ENCODE data around the gene C14orf132.

The C14orf132 gene

DNA sequence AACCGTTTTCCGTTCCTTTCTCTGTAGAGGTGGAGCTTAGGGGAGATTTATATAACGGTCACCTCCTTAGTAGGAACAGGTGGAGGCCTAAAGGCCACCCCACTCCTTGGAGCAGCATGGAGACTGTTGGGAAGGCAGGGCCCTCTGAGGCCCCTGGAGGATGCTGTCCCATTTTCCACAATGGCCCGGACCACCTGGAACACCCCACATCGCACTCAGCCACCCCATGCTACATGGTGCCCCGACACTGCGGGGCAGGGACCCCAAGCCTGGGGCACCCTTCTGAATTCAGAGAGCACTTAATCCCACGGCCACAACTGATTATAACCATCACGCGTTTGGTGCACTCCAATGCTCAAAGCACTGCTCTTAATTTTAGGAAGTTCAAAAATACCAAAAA, 41.4 kb downstream of the C14orf132 start:
- Mint-ChIP-seq H3K27ac (no peak overlapping the region), H3K9me3 (no peaks in the 10 kb centered on the region), H3K27me3 (ENCODE audit: low read depth) (peaks cover 6% of the 10 kb centered on the region), H3K4me1 (ENCODE audit: low read depth) (peaks cover 2% of the 10 kb centered on the region), H3K36me3 (ENCODE audit: low read depth) (no peaks in the 10 kb centered on the region), H3K4me3 (no peak overlapping the region)

DNA sequence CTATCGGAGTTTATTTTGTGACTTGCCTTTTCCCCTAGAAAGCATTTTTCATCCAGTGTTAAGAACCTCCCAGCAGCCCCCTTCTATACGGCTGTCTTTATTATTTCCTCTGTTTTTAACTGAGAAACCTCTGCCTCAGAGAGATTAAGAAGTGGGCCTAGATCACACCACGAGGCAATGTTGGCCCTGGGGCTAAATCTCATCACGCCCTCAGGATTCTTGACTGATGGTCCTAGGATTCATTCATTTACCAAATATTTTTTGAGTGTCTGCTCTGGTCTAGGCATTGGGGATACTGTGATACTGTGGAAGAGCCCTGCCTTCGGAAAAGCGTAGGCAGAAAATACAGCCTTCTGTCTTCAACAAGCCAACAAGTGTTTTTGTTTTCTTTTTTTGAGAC, 42.1 kb downstream of the C14orf132 start:
- no peaks in the 10 kb centered on the region for H3K9me3 Mint-ChIP-seq
- no peak overlapping the region for H3K4me3 Mint-ChIP-seq
- H3K27me3 Mint-ChIP-seq (ENCODE audit: low read depth): peaks cover 3% of the 10 kb centered on the region
- H3K27ac Mint-ChIP-seq: no peak overlapping the region
- peaks cover 2% of the 10 kb centered on the region for H3K4me1 Mint-ChIP-seq (ENCODE audit: low read depth)
- H3K36me3 Mint-ChIP-seq (ENCODE audit: low read depth): no peaks in the 10 kb centered on the region

DNA sequence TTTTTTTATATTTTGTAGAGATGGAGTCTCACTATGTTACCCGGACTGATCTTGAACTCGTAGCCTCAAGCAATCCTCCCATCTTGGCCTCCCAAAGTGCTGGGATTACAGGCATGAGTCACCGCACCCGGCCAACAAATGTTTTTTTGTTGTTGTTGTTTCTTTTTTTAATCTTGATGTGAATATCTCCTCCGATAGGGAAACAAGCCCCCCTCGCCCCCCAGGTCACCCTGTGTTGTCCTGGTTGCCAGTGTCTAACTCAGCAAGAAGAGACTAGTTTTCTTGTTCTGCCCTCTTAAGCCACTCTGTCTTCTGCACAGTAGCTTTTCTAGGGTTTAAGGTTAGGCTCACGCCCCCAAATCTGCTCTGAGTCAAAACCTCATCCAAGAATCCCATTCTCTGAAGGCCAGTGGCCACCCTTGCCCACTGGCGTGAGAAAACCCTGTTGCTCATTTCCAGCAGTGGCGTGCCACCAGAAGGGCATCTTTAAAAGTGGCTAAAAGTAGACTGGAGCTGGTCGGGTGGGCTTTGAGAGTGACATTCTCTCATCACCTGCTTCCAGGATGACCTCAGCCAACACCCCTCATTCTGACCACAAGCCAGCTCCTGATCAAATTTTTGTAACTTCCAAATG, 42.7 kb downstream of the C14orf132 start:
- Mint-ChIP-seq H3K9me3 (no peaks in the 10 kb centered on the region), H3K4me3 (no peak overlapping the region), H3K27ac (no peak overlapping the region), H3K36me3 (ENCODE audit: low read depth) (no peaks in the 10 kb centered on the region), H3K4me1 (ENCODE audit: low read depth) (peaks cover 2% of the 10 kb centered on the region), H3K27me3 (ENCODE audit: low read depth) (no peaks in the 10 kb centered on the region)

- H3K27me3 Mint-ChIP-seq (ENCODE audit: low read depth): no peaks in the 10 kb centered on the region
- H3K27ac Mint-ChIP-seq: no peak overlapping the region
- no peaks in the 10 kb centered on the region for H3K36me3 Mint-ChIP-seq (ENCODE audit: low read depth)
- H3K4me1 Mint-ChIP-seq (ENCODE audit: low read depth): peaks cover 2% of the 10 kb centered on the region
- H3K4me3 Mint-ChIP-seq: no peak overlapping the region
- H3K9me3 Mint-ChIP-seq: no peaks in the 10 kb centered on the region
These were observed 43.5 kb downstream of the C14orf132 start for GRCh38 chr14:96082420-96083300.

- Mint-ChIP-seq H3K9me3 (no peaks in the 10 kb centered on the region), H3K4me3 (no peak overlapping the region), H3K4me1 (ENCODE audit: low read depth) (no peaks in the 10 kb centered on the region), H3K27ac (no peak overlapping the region), H3K27me3 (ENCODE audit: low read depth) (no peaks in the 10 kb centered on the region), H3K36me3 (ENCODE audit: low read depth) (no peaks in the 10 kb centered on the region)
These were observed 44.6 kb downstream of the C14orf132 start for GRCh38 chr14:96083667-96084320.

DNA sequence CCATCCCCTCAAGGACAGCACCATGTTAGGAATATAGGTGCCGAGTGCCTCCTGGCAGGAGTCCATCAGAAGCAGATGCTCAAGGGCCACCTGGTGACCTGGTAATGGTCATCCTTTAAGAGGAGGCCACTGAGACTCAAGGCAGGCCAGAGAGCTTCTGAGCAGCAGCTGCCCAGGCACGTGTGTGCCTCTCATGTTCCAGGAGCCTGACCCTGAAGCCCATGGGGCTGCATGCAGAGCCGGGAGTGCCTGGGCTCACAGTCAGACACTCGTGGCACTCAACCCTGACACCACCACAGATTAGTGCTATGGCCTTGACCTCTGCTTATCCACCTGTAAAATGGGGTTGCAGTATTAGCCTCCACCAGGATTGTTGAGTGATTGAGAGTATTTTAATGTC, 45.6 kb downstream of the C14orf132 start:
- Mint-ChIP-seq H3K4me1 (ENCODE audit: low read depth) (no peaks in the 10 kb centered on the region), H3K4me3 (no peak overlapping the region), H3K9me3 (no peaks in the 10 kb centered on the region), H3K27me3 (ENCODE audit: low read depth) (no peaks in the 10 kb centered on the region), H3K36me3 (ENCODE audit: low read depth) (no peaks in the 10 kb centered on the region), H3K27ac (no peak overlapping the region)

DNA sequence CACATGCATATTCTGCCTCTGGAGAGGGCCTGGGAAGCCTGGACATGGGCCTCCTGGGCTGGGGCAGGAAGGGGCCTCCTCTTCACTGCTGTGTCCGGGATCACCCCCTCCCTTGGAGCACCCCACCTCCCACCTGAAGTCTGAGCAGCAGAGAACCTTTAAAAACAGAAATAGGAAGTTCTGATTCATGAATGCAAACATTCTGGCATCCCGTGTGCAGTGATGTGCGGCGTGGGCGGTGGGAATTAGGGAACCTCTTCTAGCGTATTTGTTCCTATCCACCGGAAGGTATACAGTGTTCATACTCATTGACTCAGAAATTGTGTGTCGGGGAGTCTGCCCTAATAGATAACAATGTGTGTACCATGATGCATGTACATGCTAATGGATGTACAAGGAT, 46.2 kb downstream of the C14orf132 start:
- no peaks in the 10 kb centered on the region for H3K36me3 Mint-ChIP-seq (ENCODE audit: low read depth)
- no peak overlapping the region for H3K4me3 Mint-ChIP-seq
- no peaks in the 10 kb centered on the region for H3K9me3 Mint-ChIP-seq
- no peaks in the 10 kb centered on the region for H3K4me1 Mint-ChIP-seq (ENCODE audit: low read depth)
- H3K27me3 Mint-ChIP-seq (ENCODE audit: low read depth): no peaks in the 10 kb centered on the region
- no peak overlapping the region for H3K27ac Mint-ChIP-seq

DNA sequence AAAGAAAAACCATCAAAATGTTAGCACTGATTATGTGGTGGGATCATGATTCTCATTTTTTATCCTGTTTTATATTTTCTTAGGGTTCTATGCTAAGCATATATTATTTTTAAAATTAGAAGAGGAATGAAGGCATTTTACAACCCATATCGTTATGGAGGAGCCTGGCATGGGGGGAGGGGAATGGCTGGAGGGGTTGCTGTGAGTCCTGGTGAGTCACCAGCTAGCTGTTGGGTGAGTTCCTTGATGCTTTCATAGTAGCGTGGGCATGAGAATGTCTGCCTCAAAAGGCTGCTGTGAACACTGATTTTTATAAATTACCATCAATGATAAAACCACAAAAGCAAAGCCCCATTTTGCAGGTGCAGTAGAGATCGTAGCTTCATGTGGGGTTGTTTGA, 46.9 kb downstream of the C14orf132 start:
- Mint-ChIP-seq H3K36me3 (ENCODE audit: low read depth) (no peaks in the 10 kb centered on the region), H3K27ac (no peak overlapping the region), H3K4me1 (ENCODE audit: low read depth) (no peaks in the 10 kb centered on the region), H3K9me3 (no peaks in the 10 kb centered on the region), H3K27me3 (ENCODE audit: low read depth) (no peaks in the 10 kb centered on the region), H3K4me3 (no peak overlapping the region)

DNA sequence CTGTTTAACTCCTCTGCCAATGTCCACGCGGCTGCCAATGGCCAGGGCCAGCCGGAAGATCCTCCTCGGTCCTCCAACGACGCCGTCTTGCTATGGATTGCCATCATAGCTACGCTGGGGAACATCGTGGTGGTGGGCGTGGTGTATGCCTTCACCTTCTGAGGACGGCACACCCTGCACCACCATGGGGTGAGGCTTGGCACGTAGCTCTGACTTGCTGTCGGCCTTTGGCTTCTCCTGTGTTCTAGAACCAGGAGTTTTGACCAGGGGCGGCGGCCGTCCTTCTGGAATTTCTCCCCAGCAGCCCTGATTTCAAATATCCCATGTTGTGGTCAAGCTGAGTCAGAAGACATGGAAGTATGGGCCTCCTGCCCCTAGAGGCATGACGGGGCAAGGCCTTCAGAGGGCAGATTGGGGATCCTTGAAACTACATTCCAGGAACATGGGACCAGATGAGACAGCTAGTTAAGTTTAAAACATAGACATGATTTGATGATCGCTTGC, 47.5 kb downstream of the C14orf132 start:
- H3K36me3 Mint-ChIP-seq (ENCODE audit: low read depth): no peaks in the 10 kb centered on the region
- H3K9me3 Mint-ChIP-seq: no peaks in the 10 kb centered on the region
- H3K4me3 Mint-ChIP-seq: no peak overlapping the region
- no peak overlapping the region for H3K27ac Mint-ChIP-seq
- no peaks in the 10 kb centered on the region for H3K27me3 Mint-ChIP-seq (ENCODE audit: low read depth)
- no peaks in the 10 kb centered on the region for H3K4me1 Mint-ChIP-seq (ENCODE audit: low read depth)

DNA sequence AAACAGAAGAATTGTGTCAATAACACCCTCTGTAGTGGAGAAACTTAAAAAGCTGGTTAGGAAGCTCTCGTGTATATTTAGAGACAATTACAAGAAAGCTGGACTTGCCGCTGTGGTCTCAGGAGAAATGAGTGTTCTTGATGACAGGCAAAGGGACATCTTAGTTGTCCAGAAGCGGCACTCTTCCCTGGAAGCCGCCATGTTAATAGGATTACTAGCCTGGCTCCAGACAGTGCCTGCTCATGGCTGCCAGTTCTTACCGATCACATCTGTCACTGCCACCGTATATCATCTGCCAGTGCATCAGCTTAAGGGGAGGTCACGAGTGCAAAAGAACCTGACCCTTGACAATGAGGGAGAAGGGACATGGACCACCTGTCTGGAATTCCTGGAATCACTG, 48.9 kb downstream of the C14orf132 start:
- Mint-ChIP-seq H3K4me1 (ENCODE audit: low read depth) (no peaks in the 10 kb centered on the region), H3K4me3 (no peak overlapping the region), H3K27me3 (ENCODE audit: low read depth) (no peaks in the 10 kb centered on the region), H3K9me3 (no peaks in the 10 kb centered on the region), H3K36me3 (ENCODE audit: low read depth) (no peaks in the 10 kb centered on the region), H3K27ac (no peak overlapping the region)

DNA sequence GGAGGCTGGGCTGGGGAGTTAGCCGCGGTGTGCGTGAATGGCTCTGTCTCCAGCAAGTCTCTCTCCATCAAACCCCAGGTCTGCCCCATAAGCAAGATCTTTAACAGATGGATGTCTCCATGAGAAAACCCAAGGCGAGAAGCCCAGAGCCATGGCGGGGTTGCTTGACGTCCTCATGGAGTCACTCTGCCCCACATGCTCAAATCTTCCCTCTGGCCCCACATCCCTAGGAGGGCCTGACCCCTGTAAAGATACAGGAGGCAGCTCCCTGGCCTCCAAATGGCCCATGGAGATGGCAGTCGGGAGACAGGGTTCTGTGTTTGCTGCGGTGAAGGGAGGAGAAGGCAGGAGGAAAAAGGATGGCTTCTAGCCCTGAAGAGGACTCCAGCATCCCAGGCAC, 49.3 kb downstream of the C14orf132 start:
- no peaks in the 10 kb centered on the region for H3K4me1 Mint-ChIP-seq (ENCODE audit: low read depth)

DNA sequence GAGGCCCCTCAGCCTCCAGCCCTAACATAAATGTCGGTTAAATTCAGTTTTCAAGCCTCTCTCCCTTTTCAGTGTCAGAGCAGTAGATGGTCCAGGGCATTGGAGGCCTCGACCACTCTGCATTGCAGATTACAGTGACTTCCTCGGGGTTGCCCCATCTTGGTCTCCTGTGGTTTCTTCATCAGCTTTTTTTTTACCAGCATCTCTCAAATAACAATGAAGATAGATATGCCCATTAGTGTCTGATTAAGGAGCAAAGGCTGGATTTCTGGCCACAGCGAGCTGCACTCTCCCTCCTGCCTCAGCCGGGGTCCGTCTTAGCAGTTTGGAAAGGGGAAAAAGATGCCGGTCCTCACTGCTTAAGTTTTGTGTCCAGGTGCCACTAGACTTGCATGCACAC, 49.7 kb downstream of the C14orf132 start:
- Mint-ChIP-seq H3K27ac (no peak overlapping the region), H3K9me3 (no peaks in the 10 kb centered on the region), H3K36me3 (ENCODE audit: low read depth) (no peaks in the 10 kb centered on the region), H3K4me3 (no peak overlapping the region), H3K4me1 (ENCODE audit: low read depth) (no peaks in the 10 kb centered on the region), H3K27me3 (ENCODE audit: low read depth) (no peaks in the 10 kb centered on the region)

More for the DNA sequence above, 49.3 kb downstream of the C14orf132 start:
- Mint-ChIP-seq H3K9me3 (no peaks in the 10 kb centered on the region), H3K27ac (no peak overlapping the region), H3K4me3 (no peak overlapping the region), H3K36me3 (ENCODE audit: low read depth) (no peaks in the 10 kb centered on the region), H3K27me3 (ENCODE audit: low read depth) (no peaks in the 10 kb centered on the region)

DNA sequence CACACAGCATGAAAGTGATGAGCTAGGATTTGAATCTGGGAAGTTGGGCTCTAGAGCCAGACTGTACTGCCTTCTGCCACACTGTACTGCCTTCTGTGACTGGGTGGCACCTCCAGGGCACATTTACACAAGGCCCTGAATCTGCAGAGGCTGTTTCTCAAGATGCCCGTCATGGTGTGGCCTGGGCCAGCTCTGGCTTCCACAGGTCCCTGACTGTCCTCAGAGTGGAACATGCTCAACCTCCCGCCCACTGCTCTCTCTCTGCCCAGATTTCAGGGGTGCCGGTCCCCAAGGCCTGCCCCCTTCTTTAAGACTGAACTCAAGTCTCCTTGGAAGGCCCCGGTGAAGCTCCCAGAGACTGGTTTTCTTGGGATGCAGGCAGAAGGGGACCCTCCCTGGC, 50.2 kb downstream of the C14orf132 start:
- Mint-ChIP-seq H3K27me3 (ENCODE audit: low read depth) (no peaks in the 10 kb centered on the region), H3K36me3 (ENCODE audit: low read depth) (no peaks in the 10 kb centered on the region), H3K4me1 (ENCODE audit: low read depth) (no peaks in the 10 kb centered on the region), H3K9me3 (no peaks in the 10 kb centered on the region), H3K4me3 (no peak overlapping the region), H3K27ac (no peak overlapping the region)

- Mint-ChIP-seq H3K27ac (no peak overlapping the region), H3K27me3 (ENCODE audit: low read depth) (no peaks in the 10 kb centered on the region), H3K4me3 (no peak overlapping the region), H3K9me3 (no peaks in the 10 kb centered on the region), H3K4me1 (ENCODE audit: low read depth) (no peaks in the 10 kb centered on the region), H3K36me3 (ENCODE audit: low read depth) (no peaks in the 10 kb centered on the region)
These were observed 51.4 kb downstream of the C14orf132 start for GRCh38 chr14:96090441-96091148.
